ENCODE data around the gene GABRR2. TPM values are rescaled to one million over a fixed set of nuclear protein-coding genes. Genes with fewer than 3 reads are reported as not detected.
A peak's percentile ranks its signal among the peaks of the same experiment; 100 is the strongest.
"Not testable (repeated sequence)": the region's sequence is repeated elsewhere in the genome, so short reads cannot be mapped to it uniquely, and the experiment has no call there.

GABRR2 gene
- polyA plus RNA-seq, 2 donors = 0.08 to 0.12 TPM

DNA sequence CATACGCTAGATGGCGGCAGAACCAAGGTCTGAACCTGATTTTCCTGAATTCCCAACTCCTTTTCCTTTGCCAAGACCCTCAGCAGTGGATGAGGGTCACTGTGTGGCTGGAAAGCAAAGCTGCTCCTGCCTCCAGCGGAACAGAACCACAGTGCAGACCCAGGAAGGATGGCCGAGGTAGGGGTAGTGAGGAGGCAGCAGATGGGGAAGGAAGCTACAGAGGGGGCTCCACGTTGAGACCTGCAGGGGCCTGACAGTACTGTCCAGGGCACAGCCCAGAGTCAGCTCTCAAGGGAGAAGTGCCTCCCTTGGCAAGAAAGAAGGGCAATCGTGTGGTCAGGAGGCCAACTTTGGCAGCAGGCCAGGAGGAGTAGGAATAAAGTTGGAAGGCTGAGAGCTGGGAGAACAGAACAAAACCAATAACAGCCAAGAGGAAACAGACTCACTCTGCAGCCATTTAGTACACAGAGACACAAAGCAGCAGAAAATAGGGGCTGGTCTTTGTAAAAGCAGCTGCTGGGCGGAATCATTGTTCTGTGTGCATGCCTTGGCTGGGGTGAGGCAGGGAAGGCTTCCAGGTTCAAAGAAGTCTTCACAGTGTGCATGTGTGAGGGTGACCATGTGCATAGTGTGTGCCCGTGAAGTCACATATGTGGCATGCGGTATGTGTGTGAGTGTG is 3.1 kb downstream of the GABRR2 start:
- H3K4me3 ChIP-seq (ENCODE audit: low read depth in 1 of 2, low read length in 2 of 2) = no peak overlapping the region
- no peaks in the 10 kb centered on the region for H3K9me3 ChIP-seq (ENCODE audit: control insufficient read depth in 2 of 2, insufficient read depth in 1 of 2, low read depth in 1 of 2, low read length in 1 of 2)
- peaks cover 4 to 8% of the 10 kb centered on the region in 2 donors for H3K4me1 ChIP-seq (ENCODE audit: control insufficient read depth in 2 of 2, insufficient read depth in 2 of 2, low read length in 1 of 2)
- H3K36me3 ChIP-seq (ENCODE audit: control insufficient read depth in 2 of 2, insufficient read depth in 2 of 2, low read length in 1 of 2) = peaks cover 0 to 3% of the 10 kb centered on the region in 2 donors
- 30 to 31% methylated on average over 9 of the region's 9 CpGs for WGBS, 2 donors
- no peaks in the 10 kb centered on the region for H3K27me3 ChIP-seq (ENCODE audit: control insufficient read depth in 1 of 2, insufficient read depth in 2 of 2, low read length in 2 of 2)
- peak overlapping the region; percentile 11 to 53 for H3K27ac ChIP-seq (ENCODE audit: low read depth in 2 of 2, low read length in 1 of 2)

DNA sequence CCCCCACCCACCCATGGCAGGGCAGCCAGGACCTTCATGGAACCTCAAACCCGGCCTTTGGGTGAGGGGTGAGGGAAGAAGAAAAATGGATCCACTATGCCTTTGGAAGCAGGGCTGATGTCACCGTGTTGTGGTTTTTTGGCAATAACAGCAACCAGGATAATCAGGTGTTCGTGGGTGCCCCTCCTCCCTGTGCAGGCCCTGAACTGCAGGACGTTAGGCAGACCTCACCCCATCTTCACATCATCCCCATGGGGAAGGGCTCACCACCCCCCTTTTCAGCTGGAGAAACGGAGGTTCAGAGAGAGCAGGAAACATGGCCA is 3.6 kb downstream of the GABRR2 start:
- WGBS, 2 donors = 27 to 29% methylated on average over 4 to 5 of the region's 5 CpGs
- H3K27me3 ChIP-seq (ENCODE audit: control insufficient read depth in 1 of 2, insufficient read depth in 2 of 2, low read length in 2 of 2) = no peaks in the 10 kb centered on the region
- H3K4me3 ChIP-seq (ENCODE audit: low read depth in 1 of 2, low read length in 2 of 2) = no peak overlapping the region
- peaks cover 0 to 3% of the 10 kb centered on the region in 2 donors for H3K36me3 ChIP-seq (ENCODE audit: control insufficient read depth in 2 of 2, insufficient read depth in 2 of 2, low read length in 1 of 2)
- peak overlapping the region in 1 of 2 donors; percentile 11 for H3K27ac ChIP-seq (ENCODE audit: low read depth in 2 of 2, low read length in 1 of 2)
- H3K9me3 ChIP-seq (ENCODE audit: control insufficient read depth in 2 of 2, insufficient read depth in 1 of 2, low read depth in 1 of 2, low read length in 1 of 2) = no peaks in the 10 kb centered on the region
- peaks cover 4 to 8% of the 10 kb centered on the region in 2 donors for H3K4me1 ChIP-seq (ENCODE audit: control insufficient read depth in 2 of 2, insufficient read depth in 2 of 2, low read length in 1 of 2)

DNA sequence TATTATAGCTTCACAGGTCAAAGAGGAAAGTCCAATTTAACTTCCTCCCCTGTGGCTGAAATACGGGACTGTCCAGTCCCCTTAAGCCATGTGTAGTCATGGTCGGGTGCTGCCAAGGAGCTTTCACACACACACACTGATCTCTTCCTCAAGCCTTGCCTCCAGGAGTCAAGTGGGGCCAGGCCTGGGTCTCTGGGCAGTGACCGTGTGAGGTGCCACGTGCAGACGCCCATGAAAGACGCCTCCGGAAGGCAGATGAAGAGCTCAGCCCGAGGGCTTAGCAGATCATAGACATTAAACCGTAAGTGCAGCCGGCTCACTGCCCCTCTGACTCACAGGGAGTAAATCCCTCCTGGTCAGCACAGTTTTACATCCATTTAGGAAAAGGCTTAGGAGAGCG is 4.2 kb downstream of the GABRR2 start:
- 45 to 59% methylated on average over 11 of the region's 11 CpGs for WGBS, 2 donors
- peaks cover 4 to 8% of the 10 kb centered on the region in 2 donors for H3K4me1 ChIP-seq (ENCODE audit: control insufficient read depth in 2 of 2, insufficient read depth in 2 of 2, low read length in 1 of 2)
- no peaks in the 10 kb centered on the region for H3K27me3 ChIP-seq (ENCODE audit: control insufficient read depth in 1 of 2, insufficient read depth in 2 of 2, low read length in 2 of 2)
- peaks cover 0 to 3% of the 10 kb centered on the region in 2 donors for H3K36me3 ChIP-seq (ENCODE audit: control insufficient read depth in 2 of 2, insufficient read depth in 2 of 2, low read length in 1 of 2)
- H3K27ac ChIP-seq (ENCODE audit: low read depth in 2 of 2, low read length in 1 of 2) = no peak overlapping the region
- H3K9me3 ChIP-seq (ENCODE audit: control insufficient read depth in 2 of 2, insufficient read depth in 1 of 2, low read depth in 1 of 2, low read length in 1 of 2) = no peaks in the 10 kb centered on the region
- H3K4me3 ChIP-seq (ENCODE audit: low read depth in 1 of 2, low read length in 2 of 2) = no peak overlapping the region

DNA sequence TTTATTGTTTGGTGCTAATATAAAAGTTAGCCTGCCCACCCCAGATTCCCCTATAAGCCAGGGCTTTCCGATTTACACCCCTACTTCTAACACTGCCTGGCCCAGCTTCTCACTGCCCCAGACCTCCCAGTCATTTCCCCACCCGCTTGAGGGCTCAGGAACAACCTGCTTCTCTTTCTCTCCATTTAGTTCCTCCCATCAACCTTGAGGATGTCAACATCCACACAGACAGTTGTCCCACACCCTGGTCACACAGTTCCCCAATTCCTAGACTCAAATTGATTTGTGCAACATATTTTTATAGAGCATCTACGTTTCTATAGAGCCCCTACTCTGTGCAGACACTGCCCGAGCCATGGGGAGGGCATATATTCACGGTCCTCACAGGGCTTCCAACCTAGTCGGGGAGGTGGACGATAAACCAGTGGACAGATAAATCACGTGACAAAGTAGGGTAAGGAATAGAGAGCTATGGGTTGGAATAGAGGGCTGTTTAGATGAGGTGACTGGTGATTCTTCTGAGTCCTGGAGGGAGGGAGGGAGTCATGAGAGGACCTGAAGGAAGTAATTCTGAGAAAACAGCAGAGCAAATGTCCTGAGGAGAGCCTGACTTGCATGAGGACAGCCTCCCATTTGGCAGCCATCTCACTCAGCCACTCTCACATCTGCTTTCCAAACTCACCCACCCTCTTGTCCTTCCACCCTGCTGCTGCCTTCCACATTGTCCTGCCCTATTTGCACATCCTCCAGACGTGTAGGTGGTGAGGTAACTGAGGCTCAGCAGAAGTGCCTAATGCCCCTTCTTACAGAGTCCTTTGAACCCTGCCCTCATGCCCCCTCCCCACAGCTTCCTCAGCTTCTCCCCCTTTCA is 6.3 kb downstream of the GABRR2 start:
- Histone ChIP-seq H3K4me3 (ENCODE audit: low read depth in 1 of 2, low read length in 2 of 2) (no peak overlapping the region), H3K27ac (ENCODE audit: low read depth in 2 of 2, low read length in 1 of 2) (no peak overlapping the region), H3K9me3 (ENCODE audit: control insufficient read depth in 2 of 2, insufficient read depth in 1 of 2, low read depth in 1 of 2, low read length in 1 of 2) (no peaks in the 10 kb centered on the region), H3K27me3 (ENCODE audit: control insufficient read depth in 1 of 2, insufficient read depth in 2 of 2, low read length in 2 of 2) (no peaks in the 10 kb centered on the region), H3K4me1 (ENCODE audit: control insufficient read depth in 2 of 2, insufficient read depth in 2 of 2, low read length in 1 of 2) (peaks cover 4 to 8% of the 10 kb centered on the region in 2 donors), H3K36me3 (ENCODE audit: control insufficient read depth in 2 of 2, insufficient read depth in 2 of 2, low read length in 1 of 2) (no peaks in the 10 kb centered on the region)
- WGBS, 2 donors = 84 to 85% methylated on average over 9 of the region's 9 CpGs

DNA sequence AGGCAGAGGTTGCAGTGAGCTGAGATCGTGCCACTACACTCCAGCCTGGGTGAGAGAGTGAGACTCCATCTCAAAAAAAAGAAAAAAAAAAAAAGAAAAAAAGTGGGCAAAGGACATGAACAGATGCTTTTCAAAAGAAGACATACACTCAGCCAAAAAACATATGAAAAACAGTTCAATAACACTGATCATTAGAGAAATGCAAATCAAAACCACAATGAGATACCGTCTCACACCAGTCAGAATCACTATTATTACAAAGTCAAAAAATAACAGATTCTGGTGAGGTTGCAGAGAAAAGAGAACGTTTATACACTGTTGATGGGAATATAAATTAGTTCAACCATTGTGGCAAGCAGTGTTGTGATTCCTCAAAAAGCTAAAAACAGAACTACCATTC is 10.6 kb downstream of the GABRR2 start:
- 86 to 87% methylated on average over 3 of the region's 3 CpGs for WGBS, 2 donors
- not testable (repeated sequence) for H3K27me3 ChIP-seq (ENCODE audit: control insufficient read depth in 1 of 2, insufficient read depth in 2 of 2, low read length in 2 of 2); H3K36me3 ChIP-seq (ENCODE audit: control insufficient read depth in 2 of 2, insufficient read depth in 2 of 2, low read length in 1 of 2); H3K4me1 ChIP-seq (ENCODE audit: control insufficient read depth in 2 of 2, insufficient read depth in 2 of 2, low read length in 1 of 2); H3K9me3 ChIP-seq (ENCODE audit: control insufficient read depth in 2 of 2, insufficient read depth in 1 of 2, low read depth in 1 of 2, low read length in 1 of 2); H3K4me3 ChIP-seq (ENCODE audit: low read depth in 1 of 2, low read length in 2 of 2); H3K27ac ChIP-seq (ENCODE audit: low read depth in 2 of 2, low read length in 1 of 2)

DNA sequence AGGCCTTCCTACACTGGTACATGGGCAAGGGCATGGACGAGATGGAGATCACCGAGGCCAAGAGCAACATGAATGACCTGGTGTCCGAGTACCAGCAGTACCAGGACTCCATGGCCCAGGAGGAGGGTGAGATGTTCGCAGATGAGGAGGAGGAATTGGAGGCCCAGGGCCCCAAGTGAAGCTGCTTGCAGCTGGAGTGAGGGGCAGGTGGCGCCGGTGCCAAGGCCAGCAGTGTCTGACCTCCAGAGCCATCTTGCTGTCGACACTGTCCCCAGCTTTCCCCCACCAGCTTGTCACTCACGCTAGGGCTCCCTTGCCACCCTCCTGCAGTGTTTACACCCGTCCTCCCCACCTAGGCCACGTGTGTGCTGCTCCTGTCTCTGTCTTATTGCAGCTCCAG is 12.2 kb downstream of the GABRR2 start:
- Histone ChIP-seq H3K27me3 (ENCODE audit: control insufficient read depth in 1 of 2, insufficient read depth in 2 of 2, low read length in 2 of 2) (no peaks in the 10 kb centered on the region), H3K9me3 (ENCODE audit: control insufficient read depth in 2 of 2, insufficient read depth in 1 of 2, low read depth in 1 of 2, low read length in 1 of 2) (peaks cover 0 to 7% of the 10 kb centered on the region in 2 donors), H3K4me3 (ENCODE audit: low read depth in 1 of 2, low read length in 2 of 2) (no peak overlapping the region), H3K27ac (ENCODE audit: low read depth in 2 of 2, low read length in 1 of 2) (no peak overlapping the region), H3K36me3 (ENCODE audit: control insufficient read depth in 2 of 2, insufficient read depth in 2 of 2, low read length in 1 of 2) (no peaks in the 10 kb centered on the region), H3K4me1 (ENCODE audit: control insufficient read depth in 2 of 2, insufficient read depth in 2 of 2, low read length in 1 of 2) (peaks cover 0 to 7% of the 10 kb centered on the region in 2 donors)
- WGBS, 2 donors = 95% methylated on average over 10 of the region's 10 CpGs

DNA sequence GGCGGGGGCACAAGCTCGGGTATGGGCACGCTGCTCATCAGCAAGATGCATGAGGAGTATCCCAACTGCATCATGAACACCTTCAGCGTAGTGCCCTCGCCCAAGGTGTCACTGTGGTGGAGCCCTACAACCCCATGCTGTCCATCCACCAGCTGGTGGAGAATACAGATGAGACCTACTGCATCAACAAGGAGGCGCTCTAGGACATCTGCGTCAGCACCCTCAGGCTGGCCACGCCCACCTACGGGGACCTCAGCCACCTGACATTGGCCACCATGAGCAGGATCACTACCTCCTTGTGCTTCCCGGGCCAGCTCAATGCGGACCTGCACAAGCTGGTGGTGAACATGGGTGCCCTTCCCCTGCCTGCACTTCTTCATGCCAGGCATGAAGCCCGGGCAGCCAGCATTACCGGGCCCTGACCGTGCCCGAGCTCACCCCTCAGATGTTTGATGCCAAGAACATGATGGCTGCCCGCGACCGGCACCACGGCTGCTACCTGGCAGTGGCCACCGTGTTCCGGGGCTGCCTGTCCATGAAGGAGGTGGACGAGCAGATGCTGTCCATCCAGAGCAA is 12.8 kb downstream of the GABRR2 start:
- Histone ChIP-seq H3K27ac (ENCODE audit: low read depth in 2 of 2, low read length in 1 of 2) (no peak overlapping the region), H3K27me3 (ENCODE audit: control insufficient read depth in 1 of 2, insufficient read depth in 2 of 2, low read length in 2 of 2) (no peaks in the 10 kb centered on the region), H3K4me3 (ENCODE audit: low read depth in 1 of 2, low read length in 2 of 2) (no peak overlapping the region), H3K4me1 (ENCODE audit: control insufficient read depth in 2 of 2, insufficient read depth in 2 of 2, low read length in 1 of 2) (peaks cover 0 to 7% of the 10 kb centered on the region in 2 donors), H3K9me3 (ENCODE audit: control insufficient read depth in 2 of 2, insufficient read depth in 1 of 2, low read depth in 1 of 2, low read length in 1 of 2) (peaks cover 0 to 7% of the 10 kb centered on the region in 2 donors), H3K36me3 (ENCODE audit: control insufficient read depth in 2 of 2, insufficient read depth in 2 of 2, low read length in 1 of 2) (no peaks in the 10 kb centered on the region)
- WGBS, 2 donors = 90 to 92% methylated on average over 22 of the region's 22 CpGs

DNA sequence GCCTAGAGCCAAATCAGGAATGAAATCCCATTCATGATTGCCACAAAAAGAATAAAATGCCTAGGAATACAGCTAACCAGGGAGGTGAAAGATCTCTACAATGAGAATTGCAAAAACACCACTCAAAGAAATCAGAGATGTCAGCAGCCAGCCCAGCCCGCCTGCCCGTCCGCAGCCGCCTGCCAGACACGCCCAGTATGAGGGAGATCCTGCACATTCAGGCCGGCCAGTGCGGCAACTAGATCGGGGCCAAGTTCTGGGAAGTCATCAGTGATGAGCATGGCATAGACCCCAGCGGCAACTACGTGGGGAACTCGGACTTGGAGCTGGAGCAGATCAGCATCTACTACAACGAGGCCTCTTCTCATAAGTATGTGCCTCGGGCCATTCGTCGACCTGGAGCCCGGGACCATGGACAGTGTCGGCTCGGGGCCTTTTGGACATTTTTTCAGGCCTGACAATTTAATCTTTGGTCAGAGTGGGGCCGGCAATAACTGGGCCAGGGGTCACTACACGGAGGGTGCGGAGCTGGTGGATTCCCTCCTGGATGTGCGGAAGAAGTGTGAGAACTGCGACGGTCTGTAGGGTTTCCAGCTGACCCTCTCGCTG is 13.4 kb downstream of the GABRR2 start:
- Histone ChIP-seq H3K4me3 (ENCODE audit: low read depth in 1 of 2, low read length in 2 of 2) (no peak overlapping the region), H3K36me3 (ENCODE audit: control insufficient read depth in 2 of 2, insufficient read depth in 2 of 2, low read length in 1 of 2) (no peaks in the 10 kb centered on the region)
- WGBS, 2 donors = 91 to 93% methylated on average over 25 of the region's 25 CpGs

DNA sequence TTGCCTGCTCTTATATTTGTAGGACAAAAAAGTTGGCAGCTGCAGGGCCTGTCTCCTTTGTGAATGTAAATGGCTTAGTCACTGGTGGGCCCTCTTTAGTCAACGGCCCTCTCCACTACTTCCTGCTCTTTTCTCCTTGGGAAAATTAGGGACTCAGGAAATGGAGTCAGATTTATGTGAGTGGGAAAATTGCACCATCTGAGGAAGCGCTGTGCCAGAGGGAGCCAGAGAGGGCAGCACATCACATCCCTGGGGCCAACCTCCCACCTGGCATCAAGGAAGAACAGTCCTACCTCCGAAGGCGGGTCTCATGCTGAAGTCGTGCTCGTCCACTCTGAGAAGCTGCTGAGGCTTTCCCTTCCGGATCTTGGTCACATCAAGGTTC is 15.6 kb downstream of the GABRR2 start:
- peaks cover 0 to 7% of the 10 kb centered on the region in 2 donors for H3K9me3 ChIP-seq (ENCODE audit: control insufficient read depth in 2 of 2, insufficient read depth in 1 of 2, low read depth in 1 of 2, low read length in 1 of 2)
- peaks cover 0 to 7% of the 10 kb centered on the region in 2 donors for H3K4me1 ChIP-seq (ENCODE audit: control insufficient read depth in 2 of 2, insufficient read depth in 2 of 2, low read length in 1 of 2)
- H3K27me3 ChIP-seq (ENCODE audit: control insufficient read depth in 1 of 2, insufficient read depth in 2 of 2, low read length in 2 of 2) = no peaks in the 10 kb centered on the region
- H3K4me3 ChIP-seq (ENCODE audit: low read depth in 1 of 2, low read length in 2 of 2) = no peak overlapping the region
- H3K36me3 ChIP-seq (ENCODE audit: control insufficient read depth in 2 of 2, insufficient read depth in 2 of 2, low read length in 1 of 2) = no peaks in the 10 kb centered on the region
- peak overlapping the region; percentile 63 to 68 for H3K27ac ChIP-seq (ENCODE audit: low read depth in 2 of 2, low read length in 1 of 2)
- WGBS, 2 donors = 83 to 87% methylated on average over 7 of the region's 7 CpGs

More for the DNA sequence above, 13.4 kb downstream of the GABRR2 start:
- Histone ChIP-seq H3K27me3 (ENCODE audit: control insufficient read depth in 1 of 2, insufficient read depth in 2 of 2, low read length in 2 of 2) (no peaks in the 10 kb centered on the region), H3K27ac (ENCODE audit: low read depth in 2 of 2, low read length in 1 of 2) (no peak overlapping the region), H3K4me1 (ENCODE audit: control insufficient read depth in 2 of 2, insufficient read depth in 2 of 2, low read length in 1 of 2) (peaks cover 0 to 7% of the 10 kb centered on the region in 2 donors), H3K9me3 (ENCODE audit: control insufficient read depth in 2 of 2, insufficient read depth in 1 of 2, low read depth in 1 of 2, low read length in 1 of 2) (peaks cover 0 to 7% of the 10 kb centered on the region in 2 donors)
